Esophagus squamous epithelium (tissue), 4 donors: Measurements from ENCODE around the gene FEM1C.

ENCODE experiments used
- POLR2A ChIP-seq, 4 donors: fragments of 450-650 bp; IDR thresholded peaks; one replicate each; pipeline ENCODE4 v1.6.1; 2017; ENCODE audit warnings: antibody characterized with exemption in 4 of 4, mild to moderate bottlenecking in 4 of 4, moderate library complexity in 3 of 4
- TF ChIP-seq, protein P1 (sequence below), 6 experiments: fragments of 450-650 bp in 4 of 6; fragments of 200-600 bp in 2 of 6; sonication (generic) in 2 of 6; IDR thresholded peaks; one replicate each; pipeline ENCODE4 v1.5.1; 2016 to 2019; ENCODE audit warnings: antibody characterized with exemption in 6 of 6, mild to moderate bottlenecking in 4 of 6, moderate library complexity in 4 of 6

DNA sequence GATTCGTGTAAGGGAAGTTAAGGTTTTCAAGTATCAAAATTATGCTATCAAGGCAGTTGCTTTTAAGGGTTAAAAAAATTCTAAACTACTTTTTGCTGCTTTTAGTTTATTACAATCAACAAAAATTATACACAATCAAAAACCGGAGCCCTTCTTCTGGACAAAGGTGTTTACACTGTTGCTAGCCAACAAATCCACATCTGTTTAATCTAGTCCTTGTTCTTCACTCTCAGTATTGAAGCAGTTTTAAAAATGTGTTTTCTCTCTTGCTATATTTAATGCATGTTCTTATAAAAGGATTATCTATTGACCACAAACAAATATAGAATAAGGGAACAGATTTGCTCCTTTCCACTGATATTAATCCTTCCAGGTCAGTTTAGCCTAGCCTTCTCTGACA is 2.5 kb downstream of the FEM1C start:
- TF ChIP-seq, protein P1, sequence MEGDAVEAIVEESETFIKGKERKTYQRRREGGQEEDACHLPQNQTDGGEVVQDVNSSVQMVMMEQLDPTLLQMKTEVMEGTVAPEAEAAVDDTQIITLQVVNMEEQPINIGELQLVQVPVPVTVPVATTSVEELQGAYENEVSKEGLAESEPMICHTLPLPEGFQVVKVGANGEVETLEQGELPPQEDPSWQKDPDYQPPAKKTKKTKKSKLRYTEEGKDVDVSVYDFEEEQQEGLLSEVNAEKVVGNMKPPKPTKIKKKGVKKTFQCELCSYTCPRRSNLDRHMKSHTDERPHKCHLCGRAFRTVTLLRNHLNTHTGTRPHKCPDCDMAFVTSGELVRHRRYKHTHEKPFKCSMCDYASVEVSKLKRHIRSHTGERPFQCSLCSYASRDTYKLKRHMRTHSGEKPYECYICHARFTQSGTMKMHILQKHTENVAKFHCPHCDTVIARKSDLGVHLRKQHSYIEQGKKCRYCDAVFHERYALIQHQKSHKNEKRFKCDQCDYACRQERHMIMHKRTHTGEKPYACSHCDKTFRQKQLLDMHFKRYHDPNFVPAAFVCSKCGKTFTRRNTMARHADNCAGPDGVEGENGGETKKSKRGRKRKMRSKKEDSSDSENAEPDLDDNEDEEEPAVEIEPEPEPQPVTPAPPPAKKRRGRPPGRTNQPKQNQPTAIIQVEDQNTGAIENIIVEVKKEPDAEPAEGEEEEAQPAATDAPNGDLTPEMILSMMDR (IDR thresholded peaks at IDR 0.05), result no peak
- TF ChIP-seq POLR2A (IDR thresholded peaks at IDR 0.05), result no peak
